ENCODE data around the gene ENPP3. TPM values are rescaled to one million over a fixed set of nuclear protein-coding genes. Genes with fewer than 3 reads are reported as not detected.

ENPP3 gene
- total and polyA plus RNA-seq, 10 of the 15 experiments (the other 5 are each of a cell fraction or from before 2014, with no cell fraction given), result 0.01 TPM; not detected in 9

GRCh38 chr6:131741688-131742393 is 104.7 kb downstream of the ENPP3 start (continued):
- TF ChIP-seq, protein P1, sequence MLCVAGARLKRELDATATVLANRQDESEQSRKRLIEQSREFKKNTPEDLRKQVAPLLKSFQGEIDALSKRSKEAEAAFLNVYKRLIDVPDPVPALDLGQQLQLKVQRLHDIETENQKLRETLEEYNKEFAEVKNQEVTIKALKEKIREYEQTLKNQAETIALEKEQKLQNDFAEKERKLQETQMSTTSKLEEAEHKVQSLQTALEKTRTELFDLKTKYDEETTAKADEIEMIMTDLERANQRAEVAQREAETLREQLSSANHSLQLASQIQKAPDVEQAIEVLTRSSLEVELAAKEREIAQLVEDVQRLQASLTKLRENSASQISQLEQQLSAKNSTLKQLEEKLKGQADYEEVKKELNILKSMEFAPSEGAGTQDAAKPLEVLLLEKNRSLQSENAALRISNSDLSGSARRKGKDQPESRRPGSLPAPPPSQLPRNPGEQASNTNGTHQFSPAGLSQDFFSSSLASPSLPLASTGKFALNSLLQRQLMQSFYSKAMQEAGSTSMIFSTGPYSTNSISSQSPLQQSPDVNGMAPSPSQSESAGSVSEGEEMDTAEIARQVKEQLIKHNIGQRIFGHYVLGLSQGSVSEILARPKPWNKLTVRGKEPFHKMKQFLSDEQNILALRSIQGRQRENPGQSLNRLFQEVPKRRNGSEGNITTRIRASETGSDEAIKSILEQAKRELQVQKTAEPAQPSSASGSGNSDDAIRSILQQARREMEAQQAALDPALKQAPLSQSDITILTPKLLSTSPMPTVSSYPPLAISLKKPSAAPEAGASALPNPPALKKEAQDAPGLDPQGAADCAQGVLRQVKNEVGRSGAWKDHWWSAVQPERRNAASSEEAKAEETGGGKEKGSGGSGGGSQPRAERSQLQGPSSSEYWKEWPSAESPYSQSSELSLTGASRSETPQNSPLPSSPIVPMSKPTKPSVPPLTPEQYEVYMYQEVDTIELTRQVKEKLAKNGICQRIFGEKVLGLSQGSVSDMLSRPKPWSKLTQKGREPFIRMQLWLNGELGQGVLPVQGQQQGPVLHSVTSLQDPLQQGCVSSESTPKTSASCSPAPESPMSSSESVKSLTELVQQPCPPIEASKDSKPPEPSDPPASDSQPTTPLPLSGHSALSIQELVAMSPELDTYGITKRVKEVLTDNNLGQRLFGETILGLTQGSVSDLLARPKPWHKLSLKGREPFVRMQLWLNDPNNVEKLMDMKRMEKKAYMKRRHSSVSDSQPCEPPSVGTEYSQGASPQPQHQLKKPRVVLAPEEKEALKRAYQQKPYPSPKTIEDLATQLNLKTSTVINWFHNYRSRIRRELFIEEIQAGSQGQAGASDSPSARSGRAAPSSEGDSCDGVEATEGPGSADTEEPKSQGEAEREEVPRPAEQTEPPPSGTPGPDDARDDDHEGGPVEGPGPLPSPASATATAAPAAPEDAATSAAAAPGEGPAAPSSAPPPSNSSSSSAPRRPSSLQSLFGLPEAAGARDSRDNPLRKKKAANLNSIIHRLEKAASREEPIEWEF (IDR thresholded peaks at IDR 0.05; ENCODE audit: insufficient replicate concordance, low read depth, low read length), result no peak
- TF ChIP-seq, protein P2, sequence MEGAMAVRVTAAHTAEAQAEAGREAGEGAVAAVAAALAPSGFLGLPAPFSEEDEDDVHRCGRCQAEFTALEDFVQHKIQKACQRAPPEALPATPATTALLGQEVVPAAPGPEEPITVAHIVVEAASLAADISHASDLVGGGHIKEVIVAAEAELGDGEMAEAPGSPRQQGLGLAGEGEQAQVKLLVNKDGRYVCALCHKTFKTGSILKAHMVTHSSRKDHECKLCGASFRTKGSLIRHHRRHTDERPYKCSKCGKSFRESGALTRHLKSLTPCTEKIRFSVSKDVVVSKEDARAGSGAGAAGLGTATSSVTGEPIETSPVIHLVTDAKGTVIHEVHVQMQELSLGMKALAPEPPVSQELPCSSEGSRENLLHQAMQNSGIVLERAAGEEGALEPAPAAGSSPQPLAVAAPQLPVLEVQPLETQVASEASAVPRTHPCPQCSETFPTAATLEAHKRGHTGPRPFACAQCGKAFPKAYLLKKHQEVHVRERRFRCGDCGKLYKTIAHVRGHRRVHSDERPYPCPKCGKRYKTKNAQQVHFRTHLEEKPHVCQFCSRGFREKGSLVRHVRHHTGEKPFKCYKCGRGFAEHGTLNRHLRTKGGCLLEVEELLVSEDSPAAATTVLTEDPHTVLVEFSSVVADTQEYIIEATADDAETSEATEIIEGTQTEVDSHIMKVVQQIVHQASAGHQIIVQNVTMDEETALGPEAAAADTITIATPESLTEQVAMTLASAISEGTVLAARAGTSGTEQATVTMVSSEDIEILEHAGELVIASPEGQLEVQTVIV (IDR thresholded peaks at IDR 0.05; ENCODE audit: borderline replicate concordance, partially characterized antibody), result no peak
- TF ChIP-seq ZNF207 (IDR thresholded peaks at IDR 0.05; ENCODE audit: borderline replicate concordance), result no peak

Data from GM12878 (cell line).